ENCODE results near the gene PLCL2.

GRCh38 chr3:16888356-16888755 lies 3.6 kb downstream of the PLCL2 start:
- TF ChIP-seq CTCF (IDR thresholded peaks at IDR 0.05; ENCODE audit: low read depth, low read length, missing input control) (no peak), TAF1 (conservative IDR thresholded peaks at IDR 0.05) (no peak), MAX (IDR thresholded peaks at IDR 0.05) (no peak), ZBTB33 (IDR thresholded peaks at IDR 0.05) (no peak), RAD21 (IDR thresholded peaks at IDR 0.05) (no peak), GABPA (IDR thresholded peaks at IDR 0.05 in 1 of 2, conservative IDR thresholded peaks at IDR 0.05 in 1 of 2) (no peak), SP1 (IDR thresholded peaks at IDR 0.05) (no peak), REST (IDR thresholded peaks at IDR 0.05) (no peak), HNF4A (conservative IDR thresholded peaks at IDR 0.05) (no peak), YY1 (IDR thresholded peaks at IDR 0.05) (no peak), NR2F2 (IDR thresholded peaks at IDR 0.05) (no peak), RXRA (IDR thresholded peaks at IDR 0.05) (no peak), ATF3 (IDR thresholded peaks at IDR 0.05) (no peak), FOXA1 (IDR thresholded peaks at IDR 0.05) (no peak)
